MM.1S (cell line): ENCODE data around the gene HBA2.
"Not testable (repeated sequence)": the region's sequence is repeated elsewhere in the genome, so short reads cannot be mapped to it uniquely, and the experiment has no call there.

Experiments used
- DNase-seq: peaks from one replicate; pipeline ENCODE4 v3.0.0-alpha.2; 2015
- H2AFZ ChIP-seq: fragments of 300-600 bp; sonication (generic); 2 replicates; pipeline ENCODE4 v1.6.0; 2016; ENCODE audit warnings: antibody characterized with exemption, low read length
- H3F3A ChIP-seq: fragments of 300-600 bp; sonication (generic); 2 replicates; pipeline ENCODE4 v1.6.1; 2016; ENCODE audit warnings: mild to moderate bottlenecking, antibody characterized with exemption, low read length, moderate library complexity, mixed read lengths; ENCODE audit not compliant: insufficient read depth
- H3K27ac ChIP-seq: fragments of 300-600 bp; sonication (generic); 2 replicates; pipeline ENCODE4 v1.5.1; 2016; ENCODE audit warnings: mild to moderate bottlenecking, low read length
- H3K27me3 ChIP-seq: fragments of 300-600 bp; sonication (generic); replicated peaks from 2 replicates; pipeline ENCODE4 v1.6.0; 2016; ENCODE audit warnings: low read length; ENCODE audit not compliant: insufficient read depth
- H3K36me3 ChIP-seq: fragments of 300-600 bp; sonication (generic); replicated peaks from 2 replicates; pipeline ENCODE4 v1.6.1; 2016; ENCODE audit warnings: mild to moderate bottlenecking, low read length, mixed read lengths; ENCODE audit not compliant: insufficient read depth
- H3K4me1 ChIP-seq: fragments of 300-600 bp; sonication (generic); 2 replicates; pipeline ENCODE4 v1.6.1; 2016; ENCODE audit warnings: low read length, mixed read lengths
- H3K4me2 ChIP-seq: fragments of 300-600 bp; sonication (generic); 2 replicates; pipeline ENCODE4 v1.6.0; 2016; ENCODE audit warnings: low read depth, low read length
- H3K4me3 ChIP-seq: fragments of 300-600 bp; sonication (generic); 2 replicates; pipeline ENCODE4 v1.5.1; 2016; ENCODE audit warnings: low read length, mixed read lengths
- H3K79me2 ChIP-seq: fragments of 300-600 bp; sonication (generic); 2 replicates; pipeline ENCODE4 v1.6.1; 2016; ENCODE audit warnings: mixed run types, low read length, mixed read lengths
- H3K9ac ChIP-seq: fragments of 300-600 bp; sonication (generic); 2 replicates; pipeline ENCODE4 v1.6.1; 2016; ENCODE audit warnings: low read length, mixed read lengths
- H3K9me2 ChIP-seq: fragments of 300-600 bp; sonication (generic); replicated peaks from 2 replicates; pipeline ENCODE4 v1.6.1; 2016; ENCODE audit warnings: mild to moderate bottlenecking, low read length, mixed read lengths; ENCODE audit not compliant: insufficient read depth
- H3K9me3 ChIP-seq: fragments of 300-600 bp; sonication (generic); replicated peaks from 2 replicates; pipeline ENCODE4 v1.6.1; 2016; ENCODE audit warnings: mild to moderate bottlenecking, low read length, mixed read lengths; ENCODE audit not compliant: insufficient read depth
- H4K20me1 ChIP-seq: fragments of 300-600 bp; sonication (generic); 2 replicates; pipeline ENCODE4 v1.6.1; 2016; ENCODE audit warnings: mild to moderate bottlenecking, low read length, moderate library complexity, mixed read lengths; ENCODE audit not compliant: insufficient read depth
- CTCF ChIP-seq: fragments of 300-600 bp; sonication (generic); IDR thresholded peaks from 2 replicates; pipeline ENCODE4 v1.5.1; 2016; ENCODE audit warnings: antibody characterized with exemption, low read length, mixed read lengths
- EZH2 ChIP-seq: fragments of 300-600 bp; sonication (generic); optimal IDR thresholded peaks from 2 replicates; pipeline ENCODE3; 2017; ENCODE audit warnings: low read depth, mild to moderate bottlenecking, antibody characterized with exemption, low read length, mixed read lengths
- EZH2phosphoT487 ChIP-seq: fragments of 300-600 bp; sonication (generic); IDR thresholded peaks from 2 replicates; pipeline ENCODE4 v1.6.1; 2018; ENCODE audit warnings: antibody characterized with exemption, low read length

HBA2 gene

GRCh38 chr16:155031-155398 lies 17.7 kb upstream of the HBA2 start:
- Histone ChIP-seq H3K9me3 (no peaks in the 10 kb centered on the region), H3K4me2 (peak overlapping the region; percentile 83; the same call in 1 of the 2 replicates), H3K4me3 (no peak overlapping the region), H4K20me1 (no peaks in the 10 kb centered on the region), H3K9me2 (no peaks in the 10 kb centered on the region), H2AFZ (0 out of 2 replicates have a peak overlapping the region, but pooled peaks have one; percentile 47), H3K27ac (no peak overlapping the region), H3K36me3 (no peaks in the 10 kb centered on the region), H3K27me3 (peaks cover 62% of the 10 kb centered on the region), H3K79me2 (no peaks in the 10 kb centered on the region), H3F3A (no peaks in the 10 kb centered on the region), H3K4me1 (no peaks in the 10 kb centered on the region), H3K9ac (no peak overlapping the region)
- TF ChIP-seq CTCF (no peak), EZH2phosphoT487 (no peak), EZH2 (no peak)
- no peak for DNase-seq

GRCh38 chr16:159136-159849 lies 13.4 kb upstream of the HBA2 start:
- no peak overlapping the region for H2AFZ ChIP-seq
- H3K27me3 ChIP-seq, result peaks cover 60% of the 10 kb centered on the region
- no peaks in the 10 kb centered on the region for H3K36me3 ChIP-seq
- no peak overlapping the region for H3K9ac ChIP-seq
- DNase-seq, result no peak
- no peak overlapping the region for H3K27ac ChIP-seq
- no peak overlapping the region for H3K4me2 ChIP-seq
- H3K4me1 ChIP-seq, result no peaks in the 10 kb centered on the region
- no peaks in the 10 kb centered on the region for H3F3A ChIP-seq
- H3K9me3 ChIP-seq, result no peaks in the 10 kb centered on the region
- no peak overlapping the region for H3K4me3 ChIP-seq
- no peak for TF ChIP-seq CTCF
- TF ChIP-seq EZH2, result no peak
- TF ChIP-seq EZH2phosphoT487, result no peak
- H3K9me2 ChIP-seq, result no peaks in the 10 kb centered on the region
- H4K20me1 ChIP-seq, result no peaks in the 10 kb centered on the region
- no peaks in the 10 kb centered on the region for H3K79me2 ChIP-seq

- not testable (repeated sequence) for DNase-seq, H3K4me1 ChIP-seq, H3K79me2 ChIP-seq, H3K4me2 ChIP-seq, H3K36me3 ChIP-seq, H2AFZ ChIP-seq, H3K9me3 ChIP-seq, H3K4me3 ChIP-seq, H3K27ac ChIP-seq, H3K9ac ChIP-seq, H4K20me1 ChIP-seq, H3F3A ChIP-seq, H3K9me2 ChIP-seq
- peaks cover 54% of the 10 kb centered on the region for H3K27me3 ChIP-seq
Measured at GRCh38 chr16:160242-160641, 12.4 kb upstream of the HBA2 start.

- Histone ChIP-seq H3K9ac (no peak overlapping the region), H2AFZ (no peak overlapping the region), H3K27me3 (peaks cover 59% of the 10 kb centered on the region), H3K9me2 (no peaks in the 10 kb centered on the region), H3K9me3 (no peaks in the 10 kb centered on the region), H3K27ac (no peak overlapping the region), H3K4me2 (no peak overlapping the region), H3K79me2 (no peaks in the 10 kb centered on the region), H3F3A (no peaks in the 10 kb centered on the region), H3K4me1 (no peaks in the 10 kb centered on the region), H4K20me1 (no peaks in the 10 kb centered on the region), H3K4me3 (no peak overlapping the region), H3K36me3 (no peaks in the 10 kb centered on the region)
- TF ChIP-seq EZH2phosphoT487 (no peak), EZH2 (no peak), CTCF (no peak)
- no peak for DNase-seq
Measured at GRCh38 chr16:160691-161190, 11.9 kb upstream of the HBA2 start.
